Measurements from ENCODE around the gene MLX. TPM values are rescaled to one million over a fixed set of nuclear protein-coding genes. Genes with fewer than 3 reads are reported as not detected.

MLX gene
- total RNA-seq, 1 experiment from 2014 or later = 45.3 TPM

GRCh38 chr17:42586514-42587230 is 19.8 kb downstream of the MLX start:
- no peak overlapping the region for H2BK5ac ChIP-seq (ENCODE audit: insufficient read length, low read length)
- Mint-ChIP-seq H3K4me3 (no peak overlapping the region), H3K36me3 (ENCODE audit: insufficient read depth in 1 of 3, low read depth in 3 of 3) (peaks cover 18 to 82% (median 66%) of the 10 kb centered on the region in 3 experiments; a peak in 6 of 7 replicates), H3K4me1 (no peaks in the 10 kb centered on the region), H3K27ac (peak overlapping the region in 1 of 3 experiments; percentile 13; a peak in 2 of 7 replicates), H3K27me3 (ENCODE audit: low read depth) (no peaks in the 10 kb centered on the region), H3K9me3 (no peaks in the 10 kb centered on the region)
- no peak overlapping the region for H2AK5ac ChIP-seq (ENCODE audit: insufficient read length, low read length)
- H3K27me3 ChIP-seq (ENCODE audit: insufficient read depth, low read length) = no peaks in the 10 kb centered on the region
- no CpG with 5 or more reads among the region's 7 CpGs for WGBS (ENCODE audit: extremely low coverage, insufficient read length, low lambda C conversion rate)
- H2BK120ac ChIP-seq (ENCODE audit: low read depth, low read length, poor library complexity, severe bottlenecking) = no peak overlapping the region
- no peak overlapping the region for H3K56ac ChIP-seq (ENCODE audit: insufficient read length, low read depth, low read length)
- H3T11ph ChIP-seq (ENCODE audit: low read length) = no peak overlapping the region
- H2BK12ac ChIP-seq (ENCODE audit: insufficient read length, low read depth, low read length) = no peak overlapping the region
- no peak overlapping the region for H3K4ac ChIP-seq (ENCODE audit: low read depth, low read length)
- H3K9me3 ChIP-seq (ENCODE audit: control insufficient read depth, low read depth, low read length) = no peaks in the 10 kb centered on the region
- no peak overlapping the region for H2BK20ac ChIP-seq (ENCODE audit: low read depth, low read length, poor library complexity, severe bottlenecking)
- no peak overlapping the region for H3K18ac ChIP-seq (ENCODE audit: insufficient read length, low read depth, low read length)
- H2BK15ac ChIP-seq (ENCODE audit: low read depth, low read length) = no peak overlapping the region
- no peak overlapping the region for H4K5ac ChIP-seq (ENCODE audit: insufficient read length, low read depth, low read length)
- H3K79me2 ChIP-seq (ENCODE audit: insufficient read depth, low read length) = no peaks in the 10 kb centered on the region
- no peak overlapping the region for H3K23ac ChIP-seq (ENCODE audit: insufficient read length, low read depth, low read length)
- no peak overlapping the region for H3K14ac ChIP-seq (ENCODE audit: insufficient read depth, low read length)
- no peak overlapping the region for H2AFZ ChIP-seq (ENCODE audit: low read length)
- no peak for DNase-seq
- H3K4me1 ChIP-seq (ENCODE audit: insufficient read depth, low read length) = no peaks in the 10 kb centered on the region
- TF ChIP-seq CTCF (conservative IDR thresholded peaks at IDR 0.05) = no peak
- no peak overlapping the region for H4K91ac ChIP-seq (ENCODE audit: insufficient read length, low read depth, low read length)
- H3K4me2 ChIP-seq (ENCODE audit: insufficient read depth, insufficient read length, low read length) = no peak overlapping the region
- no peaks in the 10 kb centered on the region for H4K20me1 ChIP-seq (ENCODE audit: control insufficient read depth, insufficient read depth, insufficient read length)
- no peak overlapping the region for H4K8ac ChIP-seq (replicated peaks; ENCODE audit: insufficient read length, low read depth, low read length)
- no peak overlapping the region for H3K27ac ChIP-seq (ENCODE audit: insufficient read length, low read depth, low read length)
- H3K23me2 ChIP-seq (ENCODE audit: insufficient read length, low read depth, low read length, poor library complexity, severe bottlenecking) = no peaks in the 10 kb centered on the region
- H3K79me1 ChIP-seq (ENCODE audit: insufficient read depth, low read depth, low read length, poor library complexity, severe bottlenecking) = no peaks in the 10 kb centered on the region
- H3K9ac ChIP-seq (ENCODE audit: extremely low read depth, insufficient read length, low read length) = no peak overlapping the region
